Activated T-cell treated with anti-CD3 and anti-CD28 coated beads, Interleukin-2, amount 50 U/mL, for 1 hour (primary cell): Measurements from ENCODE around the gene GCSH.
A peak's percentile ranks its signal among the peaks of the same experiment; 100 is the strongest.
"Not testable (repeated sequence)": the region's sequence is repeated elsewhere in the genome, so short reads cannot be mapped to it uniquely, and the experiment has no call there.

Experiments
- DNase-seq: peaks from one replicate; pipeline ENCODE4 v3.0.0-alpha.2; 2020

Gene GCSH

DNA sequence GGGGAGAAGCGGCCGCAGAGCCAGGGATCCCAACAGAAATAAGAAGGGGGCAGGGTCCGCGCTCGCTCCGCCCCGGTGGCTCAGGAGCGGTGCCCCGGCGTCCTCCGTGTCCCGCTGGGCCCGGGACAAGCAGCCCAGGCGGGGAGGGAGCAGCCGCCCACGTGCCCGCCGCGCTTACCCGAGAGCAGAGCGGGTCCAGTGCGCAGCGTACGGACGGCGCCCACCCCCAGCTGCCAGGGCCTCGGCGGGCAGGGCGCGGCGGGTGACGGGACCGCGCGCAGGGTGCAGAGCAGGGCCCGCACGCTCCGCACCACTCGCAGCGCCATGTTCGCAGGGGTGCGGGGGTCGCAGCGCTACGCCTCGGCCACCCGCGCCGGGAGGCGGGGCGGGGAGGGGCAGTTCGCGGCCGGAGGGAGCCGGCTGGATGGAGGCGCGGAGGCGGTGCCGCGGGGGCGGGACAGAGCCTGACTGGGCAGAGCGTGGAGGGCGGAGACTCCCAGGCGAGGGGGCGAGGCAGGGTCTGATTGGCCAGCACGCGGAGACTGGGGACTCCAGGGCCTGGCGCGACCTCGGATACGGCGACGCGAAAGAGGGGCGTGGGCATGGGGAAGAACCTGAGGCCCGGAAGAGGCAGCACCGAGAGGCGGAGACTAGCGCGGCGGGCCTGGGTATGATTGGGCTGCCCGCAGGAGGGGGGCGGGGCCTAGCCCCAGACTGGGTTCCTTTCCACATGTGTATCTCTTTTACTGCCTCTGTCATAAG, at the start of gene GCSH:
GCSH (minus strand) TSS at position 443 of the 762 bp plus-strand sequence; CDS start at position 326, 117 bp downstream.
- peak; percentile 96 for DNase-seq

GRCh38 chr16:81143921-81144471, 47.8 kb upstream of the GCSH start:
- DNase-seq, result no peak

- DNase-seq, result no peak
Measured at GRCh38 chr16:81142864-81143263, 46.7 kb upstream of the GCSH start.

- DNase-seq, result no peak
Measured at GRCh38 chr16:81140930-81141780, 45.0 kb upstream of the GCSH start.

- DNase-seq, result no peak
Measured at GRCh38 chr16:81138831-81139557, 42.8 kb upstream of the GCSH start.

DNA sequence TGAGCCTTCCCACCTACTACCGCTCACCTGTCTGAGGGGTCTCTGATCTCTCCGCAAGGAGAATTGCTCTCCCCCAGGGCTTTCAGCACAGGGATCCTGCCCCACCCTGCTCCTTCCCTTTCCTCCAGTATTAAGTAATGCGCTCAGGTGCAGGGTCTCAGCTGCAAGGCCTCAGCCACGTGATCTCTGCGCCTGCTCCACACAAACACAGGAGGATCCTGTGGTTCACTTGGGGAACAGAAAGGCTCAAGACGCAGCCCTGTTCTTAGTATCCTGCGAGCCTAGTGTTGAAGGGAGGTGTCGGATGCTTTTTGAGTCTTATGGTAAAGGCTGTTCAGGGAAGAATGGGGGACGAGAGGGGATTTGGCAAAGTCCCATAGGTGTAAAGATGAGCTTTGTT, 41.6 kb upstream of the GCSH start:
- DNase-seq, result no peak

DNA sequence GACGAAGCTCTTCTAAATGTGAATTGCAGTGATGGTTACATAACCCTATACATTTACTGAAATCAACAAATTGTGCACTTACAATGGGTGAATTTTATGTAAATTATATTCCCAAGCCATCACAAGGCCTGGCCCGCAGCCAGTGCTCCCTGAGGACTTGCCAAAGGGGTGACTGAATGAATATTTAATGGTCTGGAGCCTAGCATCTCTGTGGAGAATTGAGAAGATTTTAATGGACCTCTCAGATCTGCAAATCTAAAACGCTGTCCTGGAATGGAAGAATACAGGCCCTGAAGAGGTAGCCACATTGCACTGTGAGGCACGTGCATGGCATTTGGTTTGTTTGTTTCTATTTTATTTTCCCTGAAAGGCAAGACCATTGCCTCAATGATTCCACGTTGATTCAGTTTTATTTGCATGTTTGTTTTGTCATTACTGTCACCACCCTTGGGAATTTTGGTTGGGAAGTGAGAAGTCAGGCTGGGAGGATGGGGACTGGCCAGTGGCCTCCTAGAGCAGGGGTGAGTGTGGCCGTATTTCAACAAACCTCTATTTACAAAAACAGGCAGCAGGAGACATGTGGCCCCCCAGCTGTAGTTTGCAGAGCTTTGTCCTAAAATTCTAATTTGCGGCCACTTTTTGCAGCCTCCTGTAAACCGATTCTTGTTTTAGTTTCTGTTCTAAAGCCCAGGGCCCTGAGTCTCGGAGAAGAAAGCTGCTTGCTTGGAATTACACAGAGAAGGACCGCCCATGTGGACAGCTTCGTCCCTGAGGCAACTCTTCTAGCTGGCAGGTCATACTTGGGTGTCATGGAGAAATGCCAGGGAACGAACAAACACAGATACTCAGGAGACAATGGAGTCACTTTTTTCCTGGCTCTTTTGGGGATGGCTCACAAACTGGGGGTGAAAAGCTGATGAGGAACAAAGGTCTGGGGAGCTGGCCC, 40.5 kb upstream of the GCSH start:
- no peak for DNase-seq

GRCh38 chr16:81130126-81130525, 33.9 kb upstream of the GCSH start:
- no peak for DNase-seq

GRCh38 chr16:81128726-81129524, 32.7 kb upstream of the GCSH start:
- DNase-seq, result no peak

- DNase-seq, result no peak
Measured at GRCh38 chr16:81127051-81127450, 30.9 kb upstream of the GCSH start.

DNA sequence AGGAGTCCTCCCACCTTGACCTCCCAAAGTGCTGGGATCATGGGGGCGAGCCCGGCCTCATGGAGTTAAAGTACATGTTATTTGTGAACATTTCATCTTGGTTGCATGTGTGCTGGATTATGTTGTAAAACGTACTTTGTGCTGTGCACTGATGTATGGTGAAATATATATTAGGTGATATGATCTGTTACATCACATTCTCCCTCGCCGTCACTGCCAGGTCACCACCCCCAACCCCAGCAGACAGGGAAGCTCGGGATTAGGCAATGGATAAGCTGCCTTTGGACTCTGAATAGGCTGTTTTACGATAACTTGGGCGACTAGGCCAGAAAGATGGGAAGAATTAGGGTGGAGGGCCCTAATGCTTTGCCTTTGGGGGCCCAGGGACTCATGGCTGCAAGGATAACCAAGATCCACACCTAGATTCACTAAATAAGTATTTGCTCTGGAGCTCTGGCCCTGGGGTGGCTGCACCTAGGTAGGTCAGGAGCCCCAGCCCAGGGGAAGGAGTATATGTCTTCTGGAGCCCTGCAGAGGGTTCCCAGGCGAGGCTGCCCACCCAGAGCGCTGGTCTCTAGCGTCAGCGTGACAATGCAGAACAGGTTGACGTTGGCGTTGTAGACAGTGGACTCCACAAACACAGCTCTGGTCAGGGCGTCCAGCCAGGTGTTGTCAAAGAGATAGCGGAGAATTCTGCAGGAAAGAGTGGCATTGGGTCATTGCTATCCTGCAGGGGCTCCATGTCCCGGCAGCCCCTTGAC, 27.1 kb upstream of the GCSH start:
- DNase-seq, result no peak

DNA sequence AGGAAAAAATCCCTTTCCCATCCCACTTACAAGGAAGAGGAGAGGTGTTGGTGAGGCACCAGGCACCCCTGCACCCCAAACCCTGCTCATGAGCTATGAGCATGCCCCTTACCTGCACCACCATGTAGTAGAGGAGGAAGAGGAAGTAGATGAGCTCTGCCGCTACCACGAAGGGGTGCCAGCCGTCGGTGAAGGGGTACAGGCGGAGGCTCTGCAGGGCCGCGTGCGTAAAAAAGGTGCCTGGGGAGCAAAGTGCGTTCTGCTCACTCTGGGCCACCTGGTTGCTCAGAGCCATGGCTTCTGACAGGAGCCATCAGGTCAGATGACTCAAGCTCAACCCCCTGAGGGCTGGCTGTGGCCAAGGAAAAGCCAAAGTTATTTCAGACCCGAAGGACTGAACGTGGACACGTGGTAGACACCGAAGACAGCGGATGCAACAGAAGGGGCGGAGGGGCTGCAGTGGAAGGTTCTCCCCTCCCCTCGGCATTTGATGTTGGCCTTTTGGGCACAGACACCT, 25.3 kb upstream of the GCSH start:
- DNase-seq, result no peak

DNA sequence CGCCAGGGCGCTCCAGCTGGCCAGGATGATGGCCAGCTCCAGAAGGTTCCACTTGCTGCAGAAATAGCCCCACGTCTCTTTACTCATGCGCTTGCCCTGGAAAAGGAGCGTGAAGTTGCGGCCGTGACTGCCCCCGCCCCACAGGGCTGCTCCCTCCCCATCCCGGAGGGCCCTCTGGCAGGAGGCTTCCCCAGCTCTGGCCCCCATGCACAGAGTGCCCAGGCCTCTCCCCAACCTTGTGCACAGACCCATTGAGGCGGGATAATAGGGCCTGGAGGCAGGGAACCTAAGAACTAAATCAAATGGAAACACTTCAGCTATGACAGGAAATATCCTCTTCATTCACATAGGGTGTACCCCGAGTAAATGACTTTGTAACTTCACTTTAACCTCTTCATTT, 21.2 kb upstream of the GCSH start:
- DNase-seq, result no peak

DNA sequence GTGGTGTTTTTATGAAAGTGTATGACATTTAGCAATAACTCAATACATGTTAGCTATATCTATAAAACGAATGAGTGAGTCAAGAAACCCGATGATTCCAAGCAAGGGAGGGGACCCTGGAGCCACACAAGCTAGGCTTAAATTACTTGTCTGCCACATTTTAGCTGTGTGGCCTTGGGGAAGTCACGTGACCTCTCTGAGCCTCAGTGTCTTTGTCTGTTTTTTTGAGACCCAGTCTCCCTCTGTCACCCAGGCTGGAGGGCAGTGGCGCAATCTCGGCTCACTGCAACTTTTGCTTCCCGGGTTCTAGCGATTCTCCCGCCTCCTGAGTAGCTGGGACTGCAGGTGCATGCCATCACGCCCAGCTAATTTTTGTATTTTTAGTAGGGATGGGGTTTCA, 20.1 kb upstream of the GCSH start:
- no peak for DNase-seq

DNA sequence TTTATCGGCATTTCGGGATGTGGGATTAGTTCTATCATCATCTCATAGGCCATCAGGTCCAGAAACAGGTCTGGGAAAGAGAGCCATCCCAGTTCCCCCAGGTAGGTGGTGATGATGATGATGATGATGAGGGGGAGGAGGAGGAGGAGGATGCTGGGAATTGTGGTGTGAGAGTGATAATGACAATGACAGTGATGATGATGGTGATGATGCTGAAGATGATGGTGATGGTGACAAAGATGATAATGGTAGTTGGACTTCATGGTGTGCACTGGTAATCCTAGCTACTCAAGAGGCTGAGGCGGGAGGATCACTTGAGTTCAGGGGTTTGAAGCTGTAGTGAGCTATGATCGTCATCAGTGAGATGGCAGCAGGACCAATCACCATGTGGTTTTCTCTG, 16.3 kb upstream of the GCSH start:
- no peak for DNase-seq

- DNase-seq, result not testable (repeated sequence)
Measured at GRCh38 chr16:81109274-81109673, 13.1 kb upstream of the GCSH start.

DNA sequence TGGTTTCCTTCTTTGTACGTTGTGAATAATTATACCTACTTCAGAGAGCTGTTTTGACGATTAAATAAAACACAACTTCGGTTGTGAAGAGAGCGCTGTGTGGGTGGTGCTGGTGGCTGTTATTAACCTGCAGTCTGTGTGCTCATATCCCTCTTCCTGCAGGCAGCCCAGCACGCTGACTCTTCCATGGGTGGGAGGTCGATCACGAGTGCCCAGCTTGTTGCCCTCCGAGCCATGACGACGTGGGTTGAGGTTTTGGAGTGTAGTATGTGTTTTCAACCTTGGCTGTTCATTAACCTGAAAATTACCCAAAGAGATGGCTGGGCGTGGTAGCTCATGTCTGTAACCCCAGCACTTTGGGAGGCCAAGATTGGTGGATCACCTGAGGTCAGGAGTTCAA, 11.3 kb upstream of the GCSH start:
- no peak for DNase-seq

GRCh38 chr16:81106826-81107503, 10.8 kb upstream of the GCSH start:
- no peak for DNase-seq

GRCh38 chr16:81105946-81106345, 9.8 kb upstream of the GCSH start:
- DNase-seq, result no peak

- DNase-seq, result no peak
Measured at GRCh38 chr16:81101702-81102101, 5.5 kb upstream of the GCSH start.
